ENCODE data around the gene NEDD8.

NEDD8 gene

GRCh38 chr14:24194186-24194872 is 37.8 kb downstream of the NEDD8 start:
- no peak for DNase-seq

GRCh38 chr14:24192933-24193332 is 39.2 kb downstream of the NEDD8 start:
- no peak for DNase-seq

- no peak for DNase-seq
These were observed 41.8 kb downstream of the NEDD8 start for GRCh38 chr14:24190416-24190815.

- no peak for DNase-seq
These were observed 42.7 kb downstream of the NEDD8 start for GRCh38 chr14:24189460-24189859.

- DNase-seq: no peak
These were observed 43.1 kb downstream of the NEDD8 start for GRCh38 chr14:24189059-24189375.

- no peak for DNase-seq
These were observed 43.7 kb downstream of the NEDD8 start, which contains the start of gene IPO4 for GRCh38 chr14:24188251-24189058. IPO4 (minus strand) TSS chr14:24188816; CDS start chr14:24188787, 29 bp downstream.

- no peak for DNase-seq
These were observed 44.6 kb downstream of the NEDD8 start for GRCh38 chr14:24187539-24187915.

GRCh38 chr14:24186831-24187538 is 45.2 kb downstream of the NEDD8 start:
- no peak for DNase-seq

GRCh38 chr14:24185741-24186140 is 46.4 kb downstream of the NEDD8 start:
- DNase-seq: no peak

- DNase-seq: no peak
These were observed 47.1 kb downstream of the NEDD8 start for GRCh38 chr14:24185026-24185425.

- no peak for DNase-seq
These were observed 47.8 kb downstream of the NEDD8 start for GRCh38 chr14:24184104-24184970.

GRCh38 chr14:24183014-24183481 is 49.1 kb downstream of the NEDD8 start:
- no peak for DNase-seq

GRCh38 chr14:24182110-24182882 is 49.9 kb downstream of the NEDD8 start:
- no peak for DNase-seq

- no peak for DNase-seq
These were observed 50.6 kb downstream of the NEDD8 start for GRCh38 chr14:24181371-24182077.

- DNase-seq: no peak
These were observed 52.0 kb downstream of the NEDD8 start for GRCh38 chr14:24179961-24180796.

GRCh38 chr14:24179294-24179960 is 52.7 kb downstream of the NEDD8 start:
- DNase-seq: no peak

GRCh38 chr14:24178399-24179178 is 53.6 kb downstream of the NEDD8 start:
- DNase-seq: no peak

- no peak for DNase-seq
These were observed 54.3 kb downstream of the NEDD8 start for GRCh38 chr14:24177891-24178290.
